ENCODE measurements around the gene ANXA10. TPM values are rescaled to one million over a fixed set of nuclear protein-coding genes. Genes with fewer than 3 reads are reported as not detected.

The ANXA10 gene
- total RNA-seq: not detected in 2 replicates
- long read RNA-seq: 0 reads

DNA sequence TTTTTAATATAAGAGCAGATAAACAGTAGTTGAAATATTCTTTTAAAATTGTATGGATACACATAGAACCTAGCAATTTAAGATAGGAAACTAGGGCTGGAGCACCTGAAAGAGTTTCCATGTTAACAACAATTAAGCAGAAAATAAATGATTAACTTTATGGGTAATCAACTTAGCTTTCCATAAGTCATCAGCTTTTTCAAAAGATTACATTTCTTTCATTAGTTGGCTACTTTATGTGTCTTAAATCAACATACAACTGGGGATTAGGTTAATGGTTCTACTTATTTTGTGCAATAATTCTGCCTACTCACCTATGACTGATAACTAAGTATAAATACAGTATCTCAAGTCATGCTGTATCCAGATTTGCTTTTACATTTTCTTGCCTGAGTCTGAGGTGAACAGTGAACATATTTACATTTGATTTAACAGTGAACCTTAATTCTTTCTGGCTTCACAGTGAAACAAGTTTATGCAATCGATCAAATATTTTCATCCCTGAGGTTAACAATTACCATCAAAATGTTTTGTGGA is at the start of gene ANXA10:
TSS of gene ANXA10 (plus strand) at position 362 of the 537 bp plus-strand sequence. CDS start at position 526, 164 bp downstream.
- TF ChIP-seq, protein P1, sequence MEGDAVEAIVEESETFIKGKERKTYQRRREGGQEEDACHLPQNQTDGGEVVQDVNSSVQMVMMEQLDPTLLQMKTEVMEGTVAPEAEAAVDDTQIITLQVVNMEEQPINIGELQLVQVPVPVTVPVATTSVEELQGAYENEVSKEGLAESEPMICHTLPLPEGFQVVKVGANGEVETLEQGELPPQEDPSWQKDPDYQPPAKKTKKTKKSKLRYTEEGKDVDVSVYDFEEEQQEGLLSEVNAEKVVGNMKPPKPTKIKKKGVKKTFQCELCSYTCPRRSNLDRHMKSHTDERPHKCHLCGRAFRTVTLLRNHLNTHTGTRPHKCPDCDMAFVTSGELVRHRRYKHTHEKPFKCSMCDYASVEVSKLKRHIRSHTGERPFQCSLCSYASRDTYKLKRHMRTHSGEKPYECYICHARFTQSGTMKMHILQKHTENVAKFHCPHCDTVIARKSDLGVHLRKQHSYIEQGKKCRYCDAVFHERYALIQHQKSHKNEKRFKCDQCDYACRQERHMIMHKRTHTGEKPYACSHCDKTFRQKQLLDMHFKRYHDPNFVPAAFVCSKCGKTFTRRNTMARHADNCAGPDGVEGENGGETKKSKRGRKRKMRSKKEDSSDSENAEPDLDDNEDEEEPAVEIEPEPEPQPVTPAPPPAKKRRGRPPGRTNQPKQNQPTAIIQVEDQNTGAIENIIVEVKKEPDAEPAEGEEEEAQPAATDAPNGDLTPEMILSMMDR (conservative IDR thresholded peaks at IDR 0.05): no peak
- Mint-ChIP-seq H3K9me3 (peaks cover 5% of the 10 kb centered on the region), H3K4me3 (no peak within 1 kb of the TSS), H3K36me3 (ENCODE audit: low read depth) (no peaks in the 10 kb centered on the region), H3K4me1 (no peaks in the 10 kb centered on the region), H3K27me3 (ENCODE audit: low read depth) (no peaks in the 10 kb centered on the region), H3K27ac (ENCODE audit: unreplicated experiment) (no peak within 1 kb of the TSS)
- DNase-seq (ENCODE audit: low read depth, low spot score): no peak

DNA sequence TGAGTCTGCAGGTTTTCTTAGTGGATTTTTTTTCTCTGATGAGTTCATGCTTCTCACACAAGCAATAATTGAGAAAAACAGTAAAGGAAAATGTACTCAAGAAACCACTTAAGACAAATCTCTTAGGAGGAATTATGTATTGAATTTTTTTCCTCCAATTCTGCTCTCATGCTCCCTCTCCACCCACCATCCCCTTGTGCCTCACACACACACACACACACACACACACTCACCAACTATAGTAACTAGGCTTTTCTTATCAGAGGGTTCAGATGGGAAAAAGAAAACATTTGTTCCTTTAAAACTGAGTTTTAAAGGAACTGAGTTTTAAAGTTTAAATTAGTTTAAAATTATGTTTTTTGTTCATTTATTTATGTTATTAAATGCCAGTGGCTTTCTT is 47.0 kb upstream of the ANXA10 start:
- peaks cover 6% of the 10 kb centered on the region for H3K36me3 Mint-ChIP-seq (ENCODE audit: low read depth)
- no peaks in the 10 kb centered on the region for H3K27me3 Mint-ChIP-seq (ENCODE audit: low read depth)
- TF ChIP-seq, protein P1 (conservative IDR thresholded peaks at IDR 0.05): no peak
- peaks cover 8% of the 10 kb centered on the region for H3K9me3 Mint-ChIP-seq
- H3K27ac Mint-ChIP-seq (ENCODE audit: unreplicated experiment): no peak overlapping the region
- H3K4me1 Mint-ChIP-seq: no peaks in the 10 kb centered on the region
- no peak overlapping the region for H3K4me3 Mint-ChIP-seq
- DNase-seq (ENCODE audit: low read depth, low spot score): no peak

DNA sequence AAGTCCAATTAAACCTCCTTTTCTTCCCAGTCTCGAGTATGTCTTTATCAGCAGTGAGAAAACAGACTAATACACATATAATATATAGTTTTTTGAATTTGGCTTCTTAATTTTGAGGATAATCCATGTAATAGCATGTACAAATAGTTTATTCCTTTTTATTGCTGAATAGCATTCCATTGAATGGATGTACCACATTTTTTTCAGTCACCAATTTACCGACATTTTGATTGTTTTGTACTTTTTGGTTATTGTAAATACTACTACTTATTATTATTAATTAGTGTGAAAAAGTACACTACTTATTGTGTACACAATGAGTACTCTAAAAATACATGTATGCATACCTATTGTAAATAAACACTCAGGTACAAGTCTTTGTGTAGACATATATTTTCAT is 42.3 kb upstream of the ANXA10 start:
- peaks cover 6% of the 10 kb centered on the region for H3K36me3 Mint-ChIP-seq (ENCODE audit: low read depth)

GRCh38 chr4:168051526-168051925 is 40.8 kb upstream of the ANXA10 start:
- H3K4me3 Mint-ChIP-seq: no peak overlapping the region
- H3K9me3 Mint-ChIP-seq: peaks cover 8% of the 10 kb centered on the region
- H3K4me1 Mint-ChIP-seq: no peaks in the 10 kb centered on the region
- no peaks in the 10 kb centered on the region for H3K27me3 Mint-ChIP-seq (ENCODE audit: low read depth)
- no peak for DNase-seq (ENCODE audit: low read depth, low spot score)
- TF ChIP-seq, protein P1 (conservative IDR thresholded peaks at IDR 0.05): no peak
- no peak overlapping the region for H3K27ac Mint-ChIP-seq (ENCODE audit: unreplicated experiment)
- peaks cover 6% of the 10 kb centered on the region for H3K36me3 Mint-ChIP-seq (ENCODE audit: low read depth)

More for the DNA sequence above, 42.3 kb upstream of the ANXA10 start:
- Mint-ChIP-seq H3K27me3 (ENCODE audit: low read depth) (no peaks in the 10 kb centered on the region), H3K27ac (ENCODE audit: unreplicated experiment) (no peak overlapping the region), H3K4me1 (no peaks in the 10 kb centered on the region), H3K4me3 (no peak overlapping the region), H3K9me3 (peaks cover 8% of the 10 kb centered on the region)
- TF ChIP-seq, protein P1 (conservative IDR thresholded peaks at IDR 0.05): no peak
- no peak for DNase-seq (ENCODE audit: low read depth, low spot score)

GRCh38 chr4:168057412-168057811 is 34.9 kb upstream of the ANXA10 start:
- H3K36me3 Mint-ChIP-seq (ENCODE audit: low read depth): no peaks in the 10 kb centered on the region
- no peak for DNase-seq (ENCODE audit: low read depth, low spot score)
- H3K4me3 Mint-ChIP-seq: no peak overlapping the region
- H3K27ac Mint-ChIP-seq (ENCODE audit: unreplicated experiment): no peak overlapping the region
- TF ChIP-seq, protein P1 (conservative IDR thresholded peaks at IDR 0.05): no peak
- no peaks in the 10 kb centered on the region for H3K27me3 Mint-ChIP-seq (ENCODE audit: low read depth)
- H3K9me3 Mint-ChIP-seq: peaks cover 2% of the 10 kb centered on the region
- H3K4me1 Mint-ChIP-seq: no peaks in the 10 kb centered on the region
